GM18508 (cell line): ENCODE results near the gene PHB1.

Experiments used
- ATAC-seq: cut with Tn5 transposase; IDR thresholded peaks from one replicate; pipeline ENCODE4 v1.9.1; 2021; ENCODE audit warnings: moderate number of reproducible peaks; ENCODE audit not compliant: insufficient read depth, unreplicated experiment

The PHB1 gene

DNA sequence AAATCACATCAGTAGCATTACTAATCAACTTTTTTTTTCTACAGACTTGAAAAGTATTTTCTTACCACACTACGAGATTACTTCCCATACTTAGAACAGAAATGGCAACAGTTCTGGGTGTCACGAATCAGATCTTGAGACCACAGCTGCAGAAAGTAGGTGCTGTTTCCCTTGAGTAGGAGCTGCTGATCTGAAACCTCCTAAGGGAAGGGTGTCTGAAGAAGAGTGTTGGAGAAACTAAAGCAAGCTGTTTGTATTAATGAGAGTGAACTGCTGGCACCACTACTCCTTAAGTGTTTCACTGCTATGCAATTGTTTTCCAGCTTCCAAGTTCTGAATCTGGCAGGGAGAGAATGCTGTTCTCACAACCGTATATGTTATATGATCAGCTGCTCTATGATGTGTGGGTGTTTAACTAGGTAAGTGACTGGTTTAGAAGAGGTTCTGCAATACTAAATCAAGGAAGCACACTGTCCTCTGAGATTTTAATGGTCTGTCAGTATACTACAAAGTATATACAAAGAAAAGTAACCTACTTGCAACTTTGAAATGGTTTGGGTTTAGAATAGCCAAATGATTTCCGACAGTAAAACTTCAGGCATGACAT lies 55.9 kb downstream of the PHB1 start:
- no peak for ATAC-seq

DNA sequence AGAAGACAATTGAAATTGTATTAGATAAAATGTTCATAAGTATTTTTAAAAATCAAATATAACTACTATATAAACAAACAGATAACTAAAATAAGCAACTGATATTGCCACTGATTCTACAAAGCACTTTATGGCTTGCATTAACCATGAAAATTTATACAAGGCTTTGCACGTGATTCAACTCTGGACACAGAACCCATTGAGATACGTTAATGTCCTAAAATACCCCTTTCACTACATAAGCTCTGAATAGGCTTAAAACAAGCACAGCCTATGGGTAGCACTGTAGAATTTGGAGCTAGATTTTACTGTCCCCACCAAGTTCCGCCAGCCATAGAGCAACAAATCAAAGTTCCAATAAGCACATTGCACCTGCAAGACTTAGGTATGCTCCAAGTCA lies 57.2 kb downstream of the PHB1 start:
- no peak for ATAC-seq

DNA sequence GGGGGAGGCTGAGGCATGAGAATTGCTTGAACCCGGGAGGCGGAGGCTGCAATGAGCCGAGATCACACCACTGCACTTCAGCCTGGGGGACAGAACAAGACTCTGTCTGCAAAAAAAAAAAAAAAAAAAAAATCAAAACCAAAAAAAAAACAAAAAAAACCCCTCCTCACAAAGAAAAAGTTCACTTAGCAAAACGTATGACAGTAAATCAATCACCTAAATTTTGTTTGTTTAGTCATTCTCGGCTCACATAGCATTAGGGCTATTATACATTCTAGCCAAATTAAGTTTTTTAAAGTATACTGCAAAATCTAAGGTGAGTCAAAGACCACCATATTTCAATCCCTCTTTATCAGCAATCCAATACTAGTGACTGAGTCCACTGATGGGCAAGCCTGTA lies 58.4 kb downstream of the PHB1 start:
- ATAC-seq = no peak
